Right lobe of liver (tissue), 6 donors: ENCODE data around the gene ADRM1. TPM values are rescaled to one million over a fixed set of nuclear protein-coding genes. Genes with fewer than 3 reads are reported as not detected.
A peak's percentile ranks its signal among the peaks of the same experiment; 100 is the strongest.

Experiments used
- ATAC-seq, 4 donors: fragments of 200-7000 bp; cut with Tn5 transposase; one replicate each; pipeline ENCODE4 v1.9.1; 2020; ENCODE audit warnings: mild to moderate bottlenecking in 4 of 4, moderate library complexity in 4 of 4
- DNase-seq, 3 donors: peaks; one replicate each; pipeline ENCODE4 v3.0.0-alpha.2; 2020
- H3K27ac ChIP-seq, 3 donors: fragments of 200-600 bp; one replicate each; pipeline ENCODE4 v1.8.0; 2022
- H3K27me3 ChIP-seq, 2 donors: fragments of 200-600 bp; one replicate each; pipeline ENCODE4 v1.8.0; 2022
- H3K36me3 ChIP-seq, 4 donors: fragments of 200-600 bp; sonication (generic) in 1 of 4; one replicate each; pipeline versions ENCODE4 v1.5.1 to v1.8.0; 2017 to 2022; ENCODE audit warnings: control low read depth in 1 of 4
- H3K4me1 ChIP-seq, 4 donors: fragments of 200-600 bp; sonication (generic) in 1 of 4; one replicate each; pipeline versions ENCODE4 v1.5.1 to v1.8.0; 2017 to 2022; ENCODE audit warnings: control low read depth in 1 of 4
- H3K4me3 ChIP-seq, 3 donors: fragments of 200-600 bp; one replicate each; pipeline ENCODE4 v1.8.0; 2022
- H3K9me3 ChIP-seq, 4 donors: fragments of 200-600 bp; sonication (generic) in 1 of 4; one replicate each; pipeline versions ENCODE4 v1.5.1 to v1.8.0; 2017 to 2022; ENCODE audit warnings: control low read depth in 1 of 4
- POLR2A ChIP-seq: fragments of 450-650 bp; IDR thresholded peaks from one replicate; pipeline ENCODE4 v1.6.1; 2017; ENCODE audit warnings: antibody characterized with exemption, mild to moderate bottlenecking
- WGBS: methylation state at CpG from one replicate; pipeline ENCODE4 v1.1.6; 2018; ENCODE audit warnings: low coverage, low lambda C conversion rate; ENCODE audit not compliant: insufficient coverage; ENCODE audit errors: missing lambda C conversion rate; 5-methylcytosine and 5-hydroxymethylcytosine counted together
- intact Hi-C, 2 donors: fragments of 100-400 bp; cut with DNase I; formaldehyde crosslinking; loops; one replicate each; pipeline versions ENCODE4 v1.11.2 to v1.14.1; 2022
- microRNA-seq, 2 donors: library from miRNA; unstranded; fragments of <30 nt; microRNA quantifications; one replicate each; pipeline ENCODE4, GENCODE V29; 2019 to 2020
- total RNA-seq, 6 experiments: library from RNA; depleted of rRNA in 2 of 6; stranded (reverse); fragments of >200 nt in 2 of 6; fragmentation: NEBNext Ultra II Directional in 3 of 6; extraction: Animal tissue kit (Norgen Biotek cat#: 25700) in 3 of 6; gene quantifications; one replicate each; pipeline versions ENCODE4 v1.1.0 to v1.2.4, GENCODE V29; 2016 to 2023
- TF ChIP-seq, protein P1 (sequence below), 4 donors: fragments of 200-600 bp in 3 of 4; fragments of 450-650 bp in 1 of 4; IDR thresholded peaks; one replicate each; pipeline versions ENCODE4 v1.5.1 to v1.8.0; 2016 to 2022; ENCODE audit warnings: antibody characterized with exemption in 4 of 4, mild to moderate bottlenecking in 2 of 4
- donor health status: DM: no; HTN: yes; CAD: no.
- donor health status: DM: no; HTN: no; CAD: no.
- donor health status: DM: no; HTN: no; CAD: no.
- donor health status: DM: no; HTN: yes; CAD: no.
- donor health status: DM: no; HTN: yes; CAD: no.

The ADRM1 gene
- total RNA-seq, 6 experiments from 2014 or later = 49.5 to 139 (median 55.7) TPM

GRCh38 chr20:62356589-62357186 lies 53.9 kb downstream of the ADRM1 start:
- peaks cover 0 to 63% (median 32%) of the 10 kb centered on the region in 4 donors for H3K4me1 ChIP-seq
- 60% methylated on average over 1 of the region's 17 CpGs for WGBS
- no peaks in the 10 kb centered on the region for H3K9me3 ChIP-seq
- H3K27me3 ChIP-seq = no peaks in the 10 kb centered on the region
- H3K4me3 ChIP-seq = no peak overlapping the region
- no peak for ATAC-seq
- peak in 2 of 3 donors; percentile 21 to 54 for DNase-seq
- peaks cover 0 to 2% (median 0%) of the 10 kb centered on the region in 4 donors for H3K36me3 ChIP-seq
- H3K27ac ChIP-seq = peak overlapping the region in 2 of 3 donors; percentile 63 to 66
- intact Hi-C loops = loop anchor here in 1 of 2 donors (10.0 kb wide), 1 partner anchor 52 kb away; the partner anchor contains the start of gene ADRM1
- TF ChIP-seq, protein P1, sequence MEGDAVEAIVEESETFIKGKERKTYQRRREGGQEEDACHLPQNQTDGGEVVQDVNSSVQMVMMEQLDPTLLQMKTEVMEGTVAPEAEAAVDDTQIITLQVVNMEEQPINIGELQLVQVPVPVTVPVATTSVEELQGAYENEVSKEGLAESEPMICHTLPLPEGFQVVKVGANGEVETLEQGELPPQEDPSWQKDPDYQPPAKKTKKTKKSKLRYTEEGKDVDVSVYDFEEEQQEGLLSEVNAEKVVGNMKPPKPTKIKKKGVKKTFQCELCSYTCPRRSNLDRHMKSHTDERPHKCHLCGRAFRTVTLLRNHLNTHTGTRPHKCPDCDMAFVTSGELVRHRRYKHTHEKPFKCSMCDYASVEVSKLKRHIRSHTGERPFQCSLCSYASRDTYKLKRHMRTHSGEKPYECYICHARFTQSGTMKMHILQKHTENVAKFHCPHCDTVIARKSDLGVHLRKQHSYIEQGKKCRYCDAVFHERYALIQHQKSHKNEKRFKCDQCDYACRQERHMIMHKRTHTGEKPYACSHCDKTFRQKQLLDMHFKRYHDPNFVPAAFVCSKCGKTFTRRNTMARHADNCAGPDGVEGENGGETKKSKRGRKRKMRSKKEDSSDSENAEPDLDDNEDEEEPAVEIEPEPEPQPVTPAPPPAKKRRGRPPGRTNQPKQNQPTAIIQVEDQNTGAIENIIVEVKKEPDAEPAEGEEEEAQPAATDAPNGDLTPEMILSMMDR (IDR thresholded peaks at IDR 0.05) = no peak
- TF ChIP-seq POLR2A = no peak

- no peaks in the 10 kb centered on the region for H3K36me3 ChIP-seq
- intact Hi-C loops = loop anchor here in 1 of 2 donors (10.0 kb wide), 1 partner anchor 52 kb away; the partner anchor contains the start of gene ADRM1
- H3K27ac ChIP-seq = peak overlapping the region in 2 of 3 donors; percentile 63 to 66
- DNase-seq (peak; percentile 44 to 78 (median 76)), ATAC-seq (peak in 3 of 4 donors; percentile 0 to 24 (median 2))
- no peaks in the 10 kb centered on the region for H3K9me3 ChIP-seq
- H3K4me3 ChIP-seq = no peak overlapping the region
- TF ChIP-seq POLR2A = no peak
- TF ChIP-seq, protein P1 (IDR thresholded peaks at IDR 0.05) = no peak
- H3K4me1 ChIP-seq = peaks cover 0 to 62% (median 35%) of the 10 kb centered on the region in 4 donors
- H3K27me3 ChIP-seq = no peaks in the 10 kb centered on the region
- 23% methylated on average over 10 of the region's 25 CpGs for WGBS
Measured at GRCh38 chr20:62357187-62357667, 54.4 kb downstream of the ADRM1 start.

DNA sequence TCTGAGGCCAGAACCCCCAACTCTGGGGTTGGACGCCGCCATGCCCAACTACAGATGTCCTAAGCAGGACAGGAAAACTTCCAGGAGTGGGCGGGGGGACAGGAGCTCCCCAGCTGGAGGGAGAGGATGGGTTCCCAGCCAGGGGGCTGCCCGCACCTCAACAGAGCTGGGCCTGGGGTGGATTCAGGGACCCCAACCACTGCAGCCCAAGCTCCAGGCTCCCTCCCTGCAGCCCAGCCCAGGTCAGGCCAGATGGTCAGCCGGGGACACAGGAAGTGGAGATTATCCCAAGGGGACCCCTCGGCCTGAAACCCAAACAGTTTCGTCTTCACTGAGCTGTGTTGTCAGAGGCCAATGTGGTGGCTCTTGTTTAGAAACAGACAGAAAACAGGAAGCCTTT lies 54.9 kb downstream of the ADRM1 start:
- DNase-seq = peak in 1 of 3 donors; percentile 20
- H3K4me1 ChIP-seq = peaks cover 0 to 61% (median 36%) of the 10 kb centered on the region in 4 donors

More for the DNA sequence above, 54.9 kb downstream of the ADRM1 start:
- no peak for ATAC-seq
- TF ChIP-seq, protein P1 (IDR thresholded peaks at IDR 0.05) = no peak
- TF ChIP-seq POLR2A = no peak
- no peaks in the 10 kb centered on the region for H3K9me3 ChIP-seq
- no peaks in the 10 kb centered on the region for H3K27me3 ChIP-seq
- WGBS = no CpG with 5 or more reads among the region's 7 CpGs
- H3K4me3 ChIP-seq = no peak overlapping the region
- no peaks in the 10 kb centered on the region for H3K36me3 ChIP-seq
- intact Hi-C loops = loop anchor here in 1 of 2 donors (10.0 kb wide), 1 partner anchor 53 kb away; the partner anchor contains the start of gene ADRM1
- H3K27ac ChIP-seq = peak overlapping the region; percentile 6 to 66 (median 47)

Small RNAs within 50 kb of the gene (microRNA-seq; reads per million reads assigned to microRNA genes)
- 0.29 to 0.64 reads per million in 2 donors for gene MIR4758

Other genes starting within 250 kb of the ADRM1 start
- gene TAF4, start 237.1 kb upstream of the ADRM1 start, total RNA-seq = 10 to 100 TPM in 4 of 6 experiments, 1 to 10 TPM in 2; 9.0 to 13.0 (median 11.3) TPM
- 10 to 100 TPM in 5 of 6 experiments, 1 to 10 TPM in 1; 9.5 to 19.8 (median 14.2) TPM for gene LSM14B, start 180.5 kb upstream of the ADRM1 start, total RNA-seq
- 100 to 1,000 TPM; 108 to 268 (median 116) TPM for gene PSMA7, start 159.6 kb upstream of the ADRM1 start, total RNA-seq
- 10 to 100 TPM; 14.1 to 26.5 (median 23.7) TPM for gene SS18L1, start 159.2 kb upstream of the ADRM1 start, total RNA-seq
- 10 to 100 TPM; 27.0 to 45.6 (median 31.8) TPM for gene MTG2, start 120.0 kb upstream of the ADRM1 start, total RNA-seq
- not detected for gene HRH3, start 82.7 kb upstream of the ADRM1 start, total RNA-seq
- 10 to 100 TPM; 15.6 to 27.8 (median 21.2) TPM for gene OSBPL2, start 64.5 kb upstream of the ADRM1 start, total RNA-seq
- 10 to 100 TPM; 30.3 to 80.8 (median 47.1) TPM for gene LAMA5, start 64.3 kb downstream of the ADRM1 start, total RNA-seq
- gene RPS21, start 84.1 kb downstream of the ADRM1 start, total RNA-seq = 100 to 1,000 TPM; 339 to 696 (median 413) TPM
- 1 to 10 TPM; 1.4 to 2.9 (median 2.5) TPM for gene CABLES2, start 104.3 kb downstream of the ADRM1 start, total RNA-seq
- not detected for gene RBBP8NL, start 124.5 kb downstream of the ADRM1 start, total RNA-seq
- gene GATA5, start 173.0 kb downstream of the ADRM1 start, total RNA-seq = under 1 TPM; 0.12 to 0.56 (median 0.26) TPM